Fibroblast of lung (primary cell): Measurements from ENCODE around the gene SHANK1.
"Not testable (repeated sequence)": the region's sequence is repeated elsewhere in the genome, so short reads cannot be mapped to it uniquely, and the experiment has no call there.

Source experiments
- CTCF ChIP-seq, 2 donors: IDR thresholded peaks in 1 of 2; conservative IDR thresholded peaks in 1 of 2; 1 replicate in 1 of 2; 2 replicates in 1 of 2; pipeline ENCODE4 v1.5.1; 2011 to 2012; ENCODE audit warnings: low read length in 2 of 2, control low read depth in 1 of 2, inconsistent platforms in 1 of 2, low read depth in 1 of 2, mild to moderate bottlenecking in 1 of 2
- EZH2 ChIP-seq: IDR thresholded peaks from 2 replicates; pipeline ENCODE4 v1.5.1; 2012; ENCODE audit warnings: low read length, control low read depth, mild to moderate bottlenecking; ENCODE audit errors: missing control alignments

GRCh38 chr19:50759076-50759475, 39.5 kb upstream of the SHANK1 start:
- not testable (repeated sequence) for TF ChIP-seq CTCF (conservative IDR thresholded peaks at IDR 0.05 in 1 of 2, IDR thresholded peaks at IDR 0.05 in 1 of 2; ENCODE audit: low read depth in 1 of 2, low read length in 2 of 2); EZH2
